GM12873 (cell line): ENCODE measurements around the gene ZBTB11.

Source experiments
- CTCF ChIP-seq: IDR thresholded peaks from 2 replicates; pipeline ENCODE4 v1.5.1; 2012; ENCODE audit warnings: low read depth, mild to moderate bottlenecking, moderate library complexity, low read length, control low read depth; ENCODE audit not compliant: insufficient read depth; ENCODE audit errors: missing control alignments

Gene ZBTB11

GRCh38 chr3:101646726-101647125 lies 30.2 kb downstream of the ZBTB11 start:
- TF ChIP-seq CTCF, result no peak

- no peak for TF ChIP-seq CTCF
Observed at GRCh38 chr3:101643861-101644613, 32.9 kb downstream of the ZBTB11 start.

GRCh38 chr3:101643009-101643844 lies 33.7 kb downstream of the ZBTB11 start:
- no peak for TF ChIP-seq CTCF

GRCh38 chr3:101642441-101642840 lies 34.5 kb downstream of the ZBTB11 start:
- no peak for TF ChIP-seq CTCF

GRCh38 chr3:101640256-101640655 lies 36.7 kb downstream of the ZBTB11 start:
- no peak for TF ChIP-seq CTCF

GRCh38 chr3:101639280-101639963 lies 37.5 kb downstream of the ZBTB11 start:
- no peak for TF ChIP-seq CTCF

GRCh38 chr3:101638261-101638745 lies 38.6 kb downstream of the ZBTB11 start:
- TF ChIP-seq CTCF, result peak; percentile 12
